Esophagus muscularis mucosa (tissue), 4 donors: Measurements from ENCODE around the gene AKAP13. TPM values are rescaled to one million over a fixed set of nuclear protein-coding genes. Genes with fewer than 3 reads are reported as not detected.

Experiments used
- DNase-seq: peaks from one replicate; pipeline ENCODE4 v3.0.0-alpha.2; 2017; ENCODE audit errors: extremely low spot score
- H3K27ac ChIP-seq, 4 donors: fragments of 200-600 bp; sonication (generic); replicated peaks in 1 of 4; 1 replicate in 3 of 4; 2 replicates in 1 of 4; pipeline ENCODE4 v1.5.1; 2016 to 2019; ENCODE audit warnings: mild to moderate bottlenecking in 1 of 4
- H3K27me3 ChIP-seq, 4 donors: fragments of 200-600 bp; sonication (generic); one replicate each; pipeline versions ENCODE4 v1.5.1 to v1.6.0; 2016 to 2019
- H3K36me3 ChIP-seq, 4 donors: fragments of 200-600 bp; sonication (generic); one replicate each; pipeline ENCODE4 v1.5.1; 2016 to 2019
- H3K4me1 ChIP-seq, 4 donors: fragments of 200-600 bp; sonication (generic); one replicate each; pipeline ENCODE4 v1.5.1; 2016 to 2019
- H3K4me3 ChIP-seq, 4 donors: fragments of 200-600 bp; sonication (generic); 1 replicate in 2 of 4; 2 replicates in 2 of 4; pipeline ENCODE4 v1.5.1; 2016 to 2019; ENCODE audit warnings: mild to moderate bottlenecking in 4 of 4, moderate library complexity in 1 of 4
- H3K9me3 ChIP-seq, 4 donors: fragments of 200-600 bp; sonication (generic); 1 replicate in 3 of 4; 2 replicates in 1 of 4; pipeline ENCODE4 v1.5.1; 2016 to 2019
- CTCF ChIP-seq, 3 experiments: fragments of 200-600 bp in 2 of 3; fragments of 450-650 bp in 1 of 3; sonication (generic) in 2 of 3; IDR thresholded peaks; one replicate each; pipeline ENCODE4 v1.5.1; 2017 to 2019; ENCODE audit warnings: antibody characterized with exemption in 3 of 3, mild to moderate bottlenecking in 2 of 3, moderate library complexity in 1 of 3
- EP300 ChIP-seq: sonication (generic); formaldehyde crosslinking; IDR thresholded peaks from one replicate; pipeline ENCODE4 v1.6.1; 2017; ENCODE audit warnings: antibody characterized with exemption
- POLR2A ChIP-seq: fragments of 450-650 bp; IDR thresholded peaks from one replicate; pipeline ENCODE4 v1.6.1; 2017; ENCODE audit warnings: antibody characterized with exemption, moderate library complexity, mild to moderate bottlenecking, low read depth
- POLR2AphosphoS5 ChIP-seq, 2 donors: sonication (generic); formaldehyde crosslinking; IDR thresholded peaks; one replicate each; pipeline ENCODE4 v1.6.1; 2017; ENCODE audit warnings: antibody characterized with exemption in 2 of 2
- WGBS: methylation state at CpG from one replicate; pipeline ENCODE4 v1.1.5; 2018; 5-methylcytosine and 5-hydroxymethylcytosine counted together
- intact Hi-C: fragments of 100-400 bp; cut with DNase I; formaldehyde crosslinking; loops from one replicate; pipeline ENCODE4 v1.15.1; 2023
- total RNA-seq, 4 donors: library from RNA; depleted of rRNA; stranded (reverse); fragments of >200 nt; gene quantifications; one replicate each; pipeline versions ENCODE4 v1.1.0 to v1.2.1, GENCODE V29; 2016

The AKAP13 gene
- total RNA-seq, 4 donors from 2014 or later = 232 to 323 (median 284) TPM

- peaks cover 27 to 64% (median 58%) of the 10 kb centered on the region in 4 donors for H3K4me1 ChIP-seq
- peaks cover 0 to 18% (median 9%) of the 10 kb centered on the region in 4 donors for H3K36me3 ChIP-seq
- intact Hi-C loops = no loop called here
- peaks cover 0 to 3% (median 0%) of the 10 kb centered on the region in 4 donors for H3K27me3 ChIP-seq
- H3K9me3 ChIP-seq = no peaks in the 10 kb centered on the region
- WGBS = 84% methylated on average over 20 of the region's 24 CpGs
- peak overlapping the region in 1 of 4 donors; percentile 33 for H3K27ac ChIP-seq
- no peak for DNase-seq
- TF ChIP-seq CTCF (IDR thresholded peaks at IDR 0.05) = no peak
- TF ChIP-seq POLR2A = no peak
- TF ChIP-seq POLR2AphosphoS5 (IDR thresholded peaks at IDR 0.05) = no peak
- no peak for TF ChIP-seq EP300
- H3K4me3 ChIP-seq = no peak overlapping the region
Observed at GRCh38 chr15:85766001-85766831, 385.8 kb downstream of the AKAP13 start.

- 98% methylated on average over 22 of the region's 26 CpGs for WGBS
- DNase-seq = no peak
- intact Hi-C loops = no loop called here
- no peak overlapping the region for H3K27ac ChIP-seq
- peaks cover 0 to 3% (median 0%) of the 10 kb centered on the region in 4 donors for H3K27me3 ChIP-seq
- H3K4me1 ChIP-seq = peaks cover 33 to 64% (median 58%) of the 10 kb centered on the region in 4 donors
- no peak overlapping the region for H3K4me3 ChIP-seq
- TF ChIP-seq CTCF (IDR thresholded peaks at IDR 0.05) (no peak), POLR2AphosphoS5 (IDR thresholded peaks at IDR 0.05) (no peak), EP300 (no peak), POLR2A (no peak)
- peaks cover 0 to 18% (median 9%) of the 10 kb centered on the region in 4 donors for H3K36me3 ChIP-seq
- no peaks in the 10 kb centered on the region for H3K9me3 ChIP-seq
Observed at GRCh38 chr15:85767785-85768529, 387.6 kb downstream of the AKAP13 start.

- Histone ChIP-seq H3K36me3 (peaks cover 0 to 18% (median 9%) of the 10 kb centered on the region in 4 donors), H3K9me3 (no peaks in the 10 kb centered on the region), H3K4me1 (peaks cover 30 to 64% (median 56%) of the 10 kb centered on the region in 4 donors), H3K27ac (no peak overlapping the region), H3K4me3 (no peak overlapping the region), H3K27me3 (no peaks in the 10 kb centered on the region)
- DNase-seq = no peak
- no peak for TF ChIP-seq EP300
- no peak for TF ChIP-seq POLR2AphosphoS5 (IDR thresholded peaks at IDR 0.05)
- no peak for TF ChIP-seq CTCF (IDR thresholded peaks at IDR 0.05)
- TF ChIP-seq POLR2A = no peak
- intact Hi-C loops = no loop called here
- WGBS = 96% methylated on average over 9 of the region's 32 CpGs
Observed at GRCh38 chr15:85768595-85769168, 388.3 kb downstream of the AKAP13 start.

- H3K4me1 ChIP-seq = peaks cover 23 to 58% (median 49%) of the 10 kb centered on the region in 4 donors
- no peaks in the 10 kb centered on the region for H3K27me3 ChIP-seq
- no peak overlapping the region for H3K4me3 ChIP-seq
- DNase-seq = no peak
- TF ChIP-seq POLR2A (no peak), CTCF (IDR thresholded peaks at IDR 0.05) (no peak), EP300 (no peak), POLR2AphosphoS5 (IDR thresholded peaks at IDR 0.05) (no peak)
- H3K9me3 ChIP-seq = no peaks in the 10 kb centered on the region
- no peak overlapping the region for H3K27ac ChIP-seq
- intact Hi-C loops = no loop called here
- WGBS = 96% methylated on average over 42 of the region's 42 CpGs
- peaks cover 0 to 18% (median 9%) of the 10 kb centered on the region in 4 donors for H3K36me3 ChIP-seq
Observed at GRCh38 chr15:85769182-85769900, 388.9 kb downstream of the AKAP13 start.
